OCI-LY7 (cell line): ENCODE results near the gene KCMF1. TPM values are rescaled to one million over a fixed set of nuclear protein-coding genes. Genes with fewer than 3 reads are reported as not detected.

Source experiments
- BruUV-seq: library from RNA; stranded (reverse); fragments of 400-500 nt; replicated peaks from 2 replicates; lab custom pipeline; 2021; lab: Mats Ljungman, UMichigan
- CTCF ChIA-PET: fragments of 300-600 bp; sonication (Branson Sonifier 250); formaldehyde crosslinking; loops from one replicate; lab custom pipeline; 2022; ENCODE audit warnings: antibody characterized with exemption; ENCODE audit not compliant: unreplicated experiment; lab: Charles Lee
- POLR2A ChIA-PET: fragments of 300-600 bp; sonication (Branson Sonifier 250); formaldehyde crosslinking; loops from one replicate; lab custom pipeline; 2022; ENCODE audit warnings: antibody characterized with exemption; lab: Charles Lee
- DNase-seq: peaks from one replicate; pipeline ENCODE4 v3.0.0-alpha.2; 2015; ENCODE audit warnings: low spot score
- H2AFZ ChIP-seq: fragments of 200-600 bp; sonication (generic), shearing (Covaris generic); 2 replicates; pipeline ENCODE4 v1.6.1; 2014; ENCODE audit warnings: mild to moderate bottlenecking, antibody characterized with exemption, low read length, moderate library complexity
- H3K27ac ChIP-seq: fragments of 200-600 bp; sonication (generic); 2 replicates; pipeline ENCODE4 v1.5.1; 2014; ENCODE audit warnings: mixed run types, low read depth, mild to moderate bottlenecking, moderate library complexity, low read length, inconsistent platforms; ENCODE audit not compliant: poor library complexity, severe bottlenecking
- H3K36me3 ChIP-seq: fragments of 200-600 bp; sonication (generic); 2 replicates; pipeline ENCODE4 v1.6.1; 2014; ENCODE audit warnings: mild to moderate bottlenecking, antibody characterized with exemption, low read length, moderate library complexity, mixed read lengths; ENCODE audit not compliant: insufficient read depth
- H3K4me1 ChIP-seq: fragments of 200-600 bp; sonication (generic); 2 replicates; pipeline ENCODE4 v1.5.1; 2014; ENCODE audit warnings: mild to moderate bottlenecking, low read length; ENCODE audit not compliant: insufficient read depth, poor library complexity, severe bottlenecking
- H3K4me2 ChIP-seq: fragments of 200-600 bp; sonication (generic); 2 replicates; pipeline ENCODE4 v1.6.1; 2014; ENCODE audit warnings: mild to moderate bottlenecking, low read length
- H3K4me3 ChIP-seq: fragments of 200-600 bp; sonication (generic); 2 replicates; pipeline ENCODE4 v1.5.1; 2014; ENCODE audit warnings: mild to moderate bottlenecking, low read depth, low read length; ENCODE audit not compliant: poor library complexity, severe bottlenecking
- H3K79me2 ChIP-seq: fragments of 200-600 bp; sonication (generic); 2 replicates; pipeline ENCODE4 v1.6.1; 2016; ENCODE audit warnings: low read depth, mild to moderate bottlenecking, low read length, moderate library complexity, mixed read lengths; ENCODE audit not compliant: insufficient read depth
- H3K9me2 ChIP-seq: fragments of 200-600 bp; sonication (generic); 2 replicates; pipeline ENCODE4 v1.6.1; 2016; ENCODE audit warnings: mild to moderate bottlenecking, low read length, mixed read lengths; ENCODE audit not compliant: insufficient read depth
- H3K9me3 ChIP-seq: fragments of 200-600 bp; sonication (generic); 2 replicates; pipeline ENCODE4 v1.6.1; 2014; ENCODE audit warnings: mild to moderate bottlenecking, mixed run types, low read length, mixed read lengths
- H4K20me1 ChIP-seq: fragments of 200-600 bp; sonication (generic); 2 replicates; pipeline ENCODE4 v1.6.1; 2014; ENCODE audit warnings: mild to moderate bottlenecking, antibody characterized with exemption, low read length, moderate library complexity, mixed read lengths; ENCODE audit not compliant: insufficient read depth
- EZH2phosphoT487 ChIP-seq: fragments of 200-600 bp; sonication (generic); IDR thresholded peaks from 2 replicates; pipeline ENCODE4 v1.6.1; 2018; ENCODE audit warnings: low read depth, borderline replicate concordance, mild to moderate bottlenecking, mixed run types, antibody characterized with exemption, low read length, moderate library complexity, mixed read lengths
- intact Hi-C: fragments of 100-400 bp; cut with micrococcal nuclease; formaldehyde crosslinking; loops from one replicate; pipeline ENCODE4 v1.10.0; 2022; ENCODE audit not compliant: unreplicated experiment
- total RNA-seq, 2 experiments: library from RNA; depleted of rRNA in 1 of 2; stranded (reverse); fragments of >200 nt in 1 of 2; shearing (Covaris generic) in 1 of 2; gene quantifications; 2 replicates each; pipeline ENCODE4 v1.2.3, GENCODE V29; 2014 to 2022
- TF ChIP-seq, protein P1 (sequence below): fragments of 200-600 bp; sonication (generic); conservative IDR thresholded peaks from 2 replicates; pipeline ENCODE4 v1.5.1; 2014; ENCODE audit warnings: mild to moderate bottlenecking, antibody characterized with exemption, low read length, moderate library complexity, mixed read lengths

KCMF1 gene
- total RNA-seq, 2 experiments from 2014 or later, result 42.2 to 95.1 TPM

DNA sequence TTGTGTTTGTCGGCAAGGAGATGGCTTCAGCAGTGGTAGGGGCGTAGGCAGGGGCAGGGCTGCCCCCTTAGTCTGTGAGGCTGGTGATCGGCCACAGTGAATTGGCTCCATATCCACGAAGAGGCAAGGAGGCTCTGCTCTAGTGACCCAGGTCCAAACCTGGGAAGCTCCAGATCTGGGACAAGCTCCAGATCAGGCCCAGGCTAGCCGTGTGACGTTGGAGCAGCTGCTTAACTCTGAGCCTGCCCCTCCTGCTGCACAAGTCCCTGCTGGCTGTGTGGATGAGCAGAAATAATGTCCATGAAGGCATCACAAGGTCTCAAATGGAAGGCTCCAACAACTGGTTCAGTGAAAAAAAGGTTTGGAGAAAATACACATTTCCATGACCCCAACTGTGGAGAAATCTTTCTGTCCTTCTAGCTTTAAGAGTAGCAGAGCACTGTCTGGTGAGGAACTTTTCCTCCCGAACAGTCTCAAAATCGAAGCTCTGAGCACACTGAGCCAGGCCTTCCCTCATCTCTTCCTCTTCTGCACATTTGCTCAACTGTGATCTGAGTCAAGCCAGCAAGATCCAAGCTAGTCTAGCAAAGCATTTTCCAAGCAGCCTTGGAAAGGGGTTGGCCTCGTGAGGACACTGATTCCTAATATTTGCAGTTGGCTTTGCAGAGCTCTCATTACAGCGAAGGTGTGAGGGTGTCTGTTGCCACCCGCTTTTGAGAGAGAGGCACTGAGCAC, 95.2 kb downstream of the KCMF1 start:
- no peak for DNase-seq
- no TSS peak for BruUV-seq
- Histone ChIP-seq H4K20me1 (no peaks in the 10 kb centered on the region), H3K9me3 (no peaks in the 10 kb centered on the region), H3K79me2 (no peaks in the 10 kb centered on the region), H3K4me3 (no peak overlapping the region), H2AFZ (no peak overlapping the region), H3K4me1 (no peaks in the 10 kb centered on the region), H3K9me2 (no peaks in the 10 kb centered on the region), H3K4me2 (no peak overlapping the region), H3K36me3 (no peaks in the 10 kb centered on the region), H3K27ac (no peak overlapping the region)
- intact Hi-C loops, result no loop called here
- TF ChIP-seq EZH2phosphoT487, result no peak
- TF ChIP-seq, protein P1, sequence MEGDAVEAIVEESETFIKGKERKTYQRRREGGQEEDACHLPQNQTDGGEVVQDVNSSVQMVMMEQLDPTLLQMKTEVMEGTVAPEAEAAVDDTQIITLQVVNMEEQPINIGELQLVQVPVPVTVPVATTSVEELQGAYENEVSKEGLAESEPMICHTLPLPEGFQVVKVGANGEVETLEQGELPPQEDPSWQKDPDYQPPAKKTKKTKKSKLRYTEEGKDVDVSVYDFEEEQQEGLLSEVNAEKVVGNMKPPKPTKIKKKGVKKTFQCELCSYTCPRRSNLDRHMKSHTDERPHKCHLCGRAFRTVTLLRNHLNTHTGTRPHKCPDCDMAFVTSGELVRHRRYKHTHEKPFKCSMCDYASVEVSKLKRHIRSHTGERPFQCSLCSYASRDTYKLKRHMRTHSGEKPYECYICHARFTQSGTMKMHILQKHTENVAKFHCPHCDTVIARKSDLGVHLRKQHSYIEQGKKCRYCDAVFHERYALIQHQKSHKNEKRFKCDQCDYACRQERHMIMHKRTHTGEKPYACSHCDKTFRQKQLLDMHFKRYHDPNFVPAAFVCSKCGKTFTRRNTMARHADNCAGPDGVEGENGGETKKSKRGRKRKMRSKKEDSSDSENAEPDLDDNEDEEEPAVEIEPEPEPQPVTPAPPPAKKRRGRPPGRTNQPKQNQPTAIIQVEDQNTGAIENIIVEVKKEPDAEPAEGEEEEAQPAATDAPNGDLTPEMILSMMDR, result no peak
- ChIA-PET POLR2A (interaction anchor here (0.6 to 1.1 kb wide), 3 partner anchors 12 to 37 kb away, joined by 3 to 6 read pairs (median 5); no protein-coding TSS in a partner anchor), CTCF (no interaction called here)

DNA sequence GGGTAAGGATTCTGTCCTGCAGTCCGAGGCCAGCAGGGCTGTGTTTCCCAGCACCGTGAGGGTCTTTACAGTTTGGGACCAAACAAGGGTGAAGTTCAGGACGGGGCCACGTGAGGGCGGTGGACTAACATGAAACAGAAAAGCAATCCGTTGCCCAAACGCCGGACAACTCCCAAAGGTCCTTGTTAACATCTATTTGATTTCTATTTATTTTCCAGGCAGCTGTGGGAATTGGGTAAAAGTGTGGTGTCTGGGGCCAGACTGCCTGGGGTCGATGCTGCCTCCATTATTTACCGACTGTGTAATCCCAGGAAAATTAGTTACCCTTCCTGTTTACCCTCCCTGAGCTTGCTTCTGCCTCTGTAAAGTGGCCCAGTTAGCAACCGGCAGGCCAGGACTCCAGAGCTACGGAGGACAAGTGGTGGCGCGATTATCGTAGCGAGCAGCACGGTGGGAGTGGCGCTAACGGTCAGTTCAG, 96.0 kb downstream of the KCMF1 start:
- CTCF ChIA-PET, result no interaction called here
- intact Hi-C loops, result loop anchor here (1.0 kb wide), 1 partner anchor 218 kb away; no protein-coding TSS in a partner anchor
- H3K36me3 ChIP-seq, result no peaks in the 10 kb centered on the region
- BruUV-seq, result no TSS peak
- no peak overlapping the region for H3K27ac ChIP-seq
- POLR2A ChIA-PET, result interaction anchor here (0.9 to 1.1 kb wide), 2 partner anchors 13 to 33 kb away, joined by 3 to 6 read pairs; no protein-coding TSS in a partner anchor
- TF ChIP-seq, protein P1, result peak; percentile 81
- no peak for TF ChIP-seq EZH2phosphoT487
- H3K4me1 ChIP-seq, result no peaks in the 10 kb centered on the region
- H3K9me2 ChIP-seq, result no peaks in the 10 kb centered on the region
- H3K4me2 ChIP-seq, result no peak overlapping the region
- H3K9me3 ChIP-seq, result no peaks in the 10 kb centered on the region
- peak; percentile 54 for DNase-seq
- no peak overlapping the region for H3K4me3 ChIP-seq
- no peaks in the 10 kb centered on the region for H4K20me1 ChIP-seq
- no peak overlapping the region for H2AFZ ChIP-seq
- no peaks in the 10 kb centered on the region for H3K79me2 ChIP-seq

DNA sequence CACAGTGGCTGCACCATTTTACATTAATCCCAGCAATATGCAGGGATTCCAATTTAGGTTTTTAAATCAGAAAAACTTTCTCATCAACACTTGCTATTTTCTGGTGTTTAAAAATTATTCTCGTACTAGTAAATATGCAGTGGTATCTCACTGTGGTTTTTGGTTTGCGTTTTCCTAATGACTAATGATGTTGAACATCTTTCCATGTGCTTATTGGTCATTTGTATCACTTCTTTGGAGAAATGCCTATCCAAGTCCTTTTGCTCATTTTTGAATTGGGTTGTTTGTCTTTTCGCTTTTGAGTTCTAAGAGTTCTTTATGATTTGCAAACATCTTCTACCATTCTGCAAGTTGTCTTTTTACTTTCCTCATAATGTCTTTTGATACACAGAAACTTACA, 100.1 kb downstream of the KCMF1 start:
- no peak overlapping the region for H3K4me3 ChIP-seq
- H3K79me2 ChIP-seq, result no peaks in the 10 kb centered on the region
- no peak for DNase-seq
- no peak overlapping the region for H3K27ac ChIP-seq
- no peaks in the 10 kb centered on the region for H3K9me3 ChIP-seq
- no peaks in the 10 kb centered on the region for H3K36me3 ChIP-seq
- H3K9me2 ChIP-seq, result no peaks in the 10 kb centered on the region
- no peak overlapping the region for H3K4me2 ChIP-seq
- ChIA-PET CTCF (no interaction called here), POLR2A (no interaction called here)
- H2AFZ ChIP-seq, result no peak overlapping the region
- intact Hi-C loops, result no loop called here
- no peaks in the 10 kb centered on the region for H3K4me1 ChIP-seq
- TF ChIP-seq EZH2phosphoT487, result no peak
- TF ChIP-seq, protein P1, result no peak
- BruUV-seq, result no TSS peak
- no peaks in the 10 kb centered on the region for H4K20me1 ChIP-seq
